Large intestine (tissue), 3 donors: ENCODE data around the gene KRT4. TPM values are rescaled to one million over a fixed set of nuclear protein-coding genes. Genes with fewer than 3 reads are reported as not detected.

ENCODE experiments used
- DNase-seq, 2 donors: peaks; one replicate each; pipeline versions ENCODE4 v3.0.0 to v3.0.0-alpha.2; 2013
- H3K27ac ChIP-seq: one replicate; pipeline ENCODE4 v1.5.1; 2013; ENCODE audit warnings: low read length
- H3K27me3 ChIP-seq: 2 replicates; pipeline ENCODE4 v1.6.1; 2013; ENCODE audit warnings: low read length; ENCODE audit not compliant: control insufficient read depth, insufficient read depth
- H3K36me3 ChIP-seq: 2 replicates; pipeline ENCODE4 v1.6.1; 2013; ENCODE audit warnings: low read length; ENCODE audit not compliant: control insufficient read depth, insufficient read depth
- H3K4me1 ChIP-seq: one replicate; pipeline ENCODE4 v1.6.1; 2013; ENCODE audit warnings: low read length; ENCODE audit not compliant: control insufficient read depth, insufficient read depth
- H3K4me3 ChIP-seq: one replicate; pipeline ENCODE4 v1.5.1; 2013; ENCODE audit warnings: low read length
- H3K9me3 ChIP-seq: one replicate; pipeline ENCODE4 v1.6.1; 2013; ENCODE audit warnings: mild to moderate bottlenecking, low read depth, low read length, moderate library complexity; ENCODE audit not compliant: control insufficient read depth
- WGBS: methylation state at CpG from one replicate; pipeline ENCODE4 v1.1.5; 2013; ENCODE audit warnings: low lambda C conversion rate; ENCODE audit not compliant: insufficient coverage; 5-methylcytosine and 5-hydroxymethylcytosine counted together
- polyA plus RNA-seq: library from polyadenylated mRNA; unstranded; fragments of 120-200 nt; gene quantifications from one replicate; pipeline ENCODE4 v1.2.1, GENCODE V29; 2013

The KRT4 gene
- polyA plus RNA-seq, 1 donor, result not detected

- Histone ChIP-seq H3K4me3 (no peak overlapping the region), H3K27ac (no peak overlapping the region), H3K36me3 (no peaks in the 10 kb centered on the region), H3K27me3 (peaks cover 52% of the 10 kb centered on the region), H3K9me3 (peaks cover 3% of the 10 kb centered on the region), H3K4me1 (no peaks in the 10 kb centered on the region)
- WGBS, result 90% methylated on average over 2 of the region's 19 CpGs
- no peak for DNase-seq
Measured at GRCh38 chr12:52790427-52791270, 23.3 kb downstream of the KRT4 start.

DNA sequence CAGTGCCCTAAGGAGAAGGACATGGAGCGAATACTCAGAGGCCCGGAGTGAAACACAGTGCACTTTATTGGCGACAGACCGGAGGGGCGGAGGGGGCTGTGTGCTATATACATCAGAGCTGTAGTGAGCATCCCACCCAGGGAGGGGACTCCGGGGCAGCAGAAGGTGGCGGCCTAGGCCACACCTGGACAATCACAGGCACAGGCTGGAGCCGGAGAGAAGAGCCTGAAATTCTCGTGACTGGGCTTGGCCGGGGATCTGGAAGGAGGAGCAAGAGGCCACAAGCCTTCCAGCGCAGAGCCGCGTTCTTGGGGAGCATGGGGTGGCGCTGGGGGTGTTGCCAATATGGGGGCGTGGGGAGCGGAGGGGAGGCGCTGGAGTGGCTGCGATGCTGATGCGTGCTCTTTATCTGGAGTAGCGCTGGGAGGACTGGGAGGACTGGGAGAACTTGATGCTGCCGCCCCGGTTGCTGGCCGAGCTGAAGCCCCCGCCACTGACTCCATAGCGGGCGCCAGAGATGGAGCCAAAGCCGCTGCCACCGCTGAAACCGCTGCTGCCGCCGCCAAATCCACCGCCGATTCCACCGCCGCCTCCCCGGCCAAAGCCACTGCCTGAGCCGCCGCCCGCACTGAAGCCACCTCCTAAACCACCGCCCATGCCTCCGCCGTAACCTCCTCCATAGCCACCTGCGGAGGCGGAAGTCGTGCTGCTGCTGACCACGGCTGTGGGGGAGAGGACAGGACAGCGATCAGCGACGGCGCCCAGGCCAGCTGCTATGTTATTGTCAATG, 24.1 kb downstream of the KRT4 start:
- H3K4me3 ChIP-seq, result no peak overlapping the region
- DNase-seq, result peak; percentile 7 to 27
- no peaks in the 10 kb centered on the region for H3K4me1 ChIP-seq
- no peak overlapping the region for H3K27ac ChIP-seq
- WGBS, result no CpG with 5 or more reads among the region's 50 CpGs
- no peaks in the 10 kb centered on the region for H3K36me3 ChIP-seq
- H3K27me3 ChIP-seq, result peaks cover 55% of the 10 kb centered on the region
- H3K9me3 ChIP-seq, result peaks cover 3% of the 10 kb centered on the region

DNA sequence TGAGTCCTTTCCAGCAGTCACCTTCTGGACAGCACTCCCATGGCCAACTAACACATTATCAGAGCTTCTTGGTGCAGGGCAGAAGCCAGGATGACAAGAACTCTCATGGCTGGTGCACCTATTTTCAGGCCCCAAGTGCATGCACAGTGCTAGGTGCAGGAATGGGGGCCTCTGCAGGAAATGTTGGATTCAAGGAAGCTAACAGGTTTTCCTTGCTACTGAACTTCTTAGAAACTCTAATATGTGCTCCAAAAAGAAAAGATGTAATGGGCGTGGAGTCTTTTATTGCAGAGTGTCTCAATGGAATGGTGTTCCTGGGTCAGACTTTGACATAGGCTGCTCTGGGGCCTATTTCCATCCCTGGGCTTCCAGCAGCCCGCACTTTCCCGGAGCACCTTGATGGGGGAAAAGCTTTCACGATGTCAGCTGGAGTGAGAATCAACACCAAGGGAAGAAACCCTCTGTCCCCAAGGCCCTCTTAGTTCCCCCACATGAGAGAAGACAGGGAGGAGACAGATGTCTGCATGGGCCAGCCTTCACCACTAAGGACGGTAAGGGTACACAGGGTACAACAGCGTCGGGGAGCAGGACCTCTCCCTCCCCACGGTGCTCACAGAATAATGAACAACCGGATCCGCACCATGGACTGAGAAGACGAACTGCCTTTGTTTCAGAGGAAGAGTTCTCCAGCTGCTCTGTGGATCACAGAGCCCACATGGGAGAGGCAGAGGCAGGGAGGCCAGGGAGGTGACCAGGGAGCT, 24.9 kb downstream of the KRT4 start:
- H3K4me3 ChIP-seq, result no peak overlapping the region
- no CpG with 5 or more reads among the region's 11 CpGs for WGBS
- H3K4me1 ChIP-seq, result no peaks in the 10 kb centered on the region
- no peak overlapping the region for H3K27ac ChIP-seq
- H3K27me3 ChIP-seq, result peaks cover 50% of the 10 kb centered on the region
- DNase-seq, result no peak
- H3K36me3 ChIP-seq, result no peaks in the 10 kb centered on the region
- H3K9me3 ChIP-seq, result peaks cover 3% of the 10 kb centered on the region

DNA sequence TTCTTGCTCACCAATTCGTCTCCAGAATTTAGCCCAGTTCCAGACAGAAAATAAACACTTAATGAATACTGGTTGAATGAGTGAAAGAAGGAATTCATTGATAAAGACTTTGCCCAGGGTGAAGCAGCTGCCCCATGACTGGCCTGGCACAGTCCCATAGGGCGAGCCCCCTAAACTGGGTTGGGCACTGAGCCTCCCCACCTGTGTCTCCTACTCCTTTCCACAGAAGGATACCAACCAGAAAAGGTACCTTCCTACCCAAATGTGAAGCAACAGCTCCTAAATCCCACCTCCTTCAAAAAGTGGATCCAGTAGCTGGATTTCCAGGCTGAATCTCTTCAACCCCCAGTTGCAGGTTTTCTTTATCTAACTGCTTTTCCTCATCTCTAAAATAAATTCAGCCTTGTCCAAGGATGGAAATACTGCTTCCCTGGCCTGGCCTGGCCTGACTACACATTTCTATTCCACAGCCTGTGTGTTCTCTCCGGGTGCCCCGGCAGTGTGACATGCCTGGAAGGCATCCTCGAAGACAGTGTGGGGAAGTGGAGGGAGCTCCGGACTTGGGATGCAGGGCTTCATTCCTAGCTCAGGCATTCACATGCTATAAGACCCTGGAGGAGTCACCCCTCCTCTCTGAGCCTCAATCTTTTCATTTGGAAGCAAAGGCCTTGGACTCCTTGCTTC, 25.6 kb downstream of the KRT4 start:
- WGBS, result 0% methylated on average over 1 of the region's 6 CpGs
- no peak overlapping the region for H3K4me3 ChIP-seq
- no peak for DNase-seq
- H3K27me3 ChIP-seq, result peaks cover 48% of the 10 kb centered on the region
- H3K36me3 ChIP-seq, result no peaks in the 10 kb centered on the region
- H3K27ac ChIP-seq, result no peak overlapping the region
- peaks cover 3% of the 10 kb centered on the region for H3K9me3 ChIP-seq
- H3K4me1 ChIP-seq, result no peaks in the 10 kb centered on the region

DNA sequence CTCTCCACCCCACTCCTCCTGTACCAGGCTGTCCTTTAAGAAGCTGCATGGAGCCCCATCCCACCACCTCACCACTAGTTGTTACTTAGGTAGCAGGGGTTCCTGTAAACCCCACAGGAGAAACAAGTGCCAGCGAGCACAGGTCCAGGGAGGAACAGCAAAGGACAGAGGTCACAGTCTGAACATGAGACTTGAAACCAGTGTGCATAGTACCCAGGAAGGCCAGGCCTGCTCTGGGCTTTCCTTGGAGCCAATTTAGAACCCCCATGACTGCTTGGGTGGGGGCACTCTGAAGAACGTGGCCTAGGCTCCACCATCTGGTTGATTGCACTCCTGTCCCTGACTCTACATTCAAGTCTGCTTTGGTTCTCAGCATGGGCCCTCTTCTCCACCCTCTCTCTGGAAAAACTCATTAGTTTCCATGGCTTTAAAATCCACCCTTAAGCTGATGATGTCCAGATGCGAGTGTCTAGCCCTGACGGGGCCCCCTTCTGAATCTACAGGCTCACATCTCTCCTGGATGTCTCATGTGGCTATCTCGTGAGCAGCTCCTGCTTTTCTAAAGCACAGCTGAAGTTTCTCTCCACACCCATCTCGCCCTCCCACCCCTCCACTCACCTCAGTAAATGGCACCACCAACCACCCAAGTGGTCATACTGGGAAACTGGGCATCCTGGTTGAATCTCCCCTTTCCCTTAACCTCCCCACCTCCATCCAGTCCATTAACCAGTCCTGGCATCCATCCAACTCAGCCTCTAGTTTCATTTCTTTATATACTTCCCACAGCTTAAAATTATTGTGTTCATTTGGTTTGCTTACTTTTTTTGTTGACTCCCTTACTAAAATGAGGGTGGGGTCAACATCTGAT, 26.4 kb downstream of the KRT4 start:
- Histone ChIP-seq H3K4me3 (no peak overlapping the region), H3K4me1 (no peaks in the 10 kb centered on the region), H3K27ac (no peak overlapping the region), H3K27me3 (peaks cover 44% of the 10 kb centered on the region), H3K9me3 (peaks cover 3% of the 10 kb centered on the region), H3K36me3 (no peaks in the 10 kb centered on the region)
- WGBS, result 80% methylated on average over 3 of the region's 6 CpGs
- no peak for DNase-seq

- Histone ChIP-seq H3K27me3 (peaks cover 40% of the 10 kb centered on the region), H3K27ac (no peak overlapping the region), H3K36me3 (no peaks in the 10 kb centered on the region), H3K4me1 (no peaks in the 10 kb centered on the region), H3K4me3 (no peak overlapping the region), H3K9me3 (peaks cover under 1% of the 10 kb centered on the region)
- DNase-seq, result no peak
- no CpG with 5 or more reads among the region's 3 CpGs for WGBS
Measured at GRCh38 chr12:52784909-52785308, 29.0 kb downstream of the KRT4 start.

- Histone ChIP-seq H3K9me3 (no peaks in the 10 kb centered on the region), H3K27ac (no peak overlapping the region), H3K4me1 (no peaks in the 10 kb centered on the region), H3K4me3 (no peak overlapping the region), H3K27me3 (peaks cover 31% of the 10 kb centered on the region), H3K36me3 (no peaks in the 10 kb centered on the region)
- DNase-seq, result no peak
- WGBS, result no CpG with 5 or more reads among the region's 7 CpGs
Measured at GRCh38 chr12:52783563-52784316, 30.2 kb downstream of the KRT4 start.

DNA sequence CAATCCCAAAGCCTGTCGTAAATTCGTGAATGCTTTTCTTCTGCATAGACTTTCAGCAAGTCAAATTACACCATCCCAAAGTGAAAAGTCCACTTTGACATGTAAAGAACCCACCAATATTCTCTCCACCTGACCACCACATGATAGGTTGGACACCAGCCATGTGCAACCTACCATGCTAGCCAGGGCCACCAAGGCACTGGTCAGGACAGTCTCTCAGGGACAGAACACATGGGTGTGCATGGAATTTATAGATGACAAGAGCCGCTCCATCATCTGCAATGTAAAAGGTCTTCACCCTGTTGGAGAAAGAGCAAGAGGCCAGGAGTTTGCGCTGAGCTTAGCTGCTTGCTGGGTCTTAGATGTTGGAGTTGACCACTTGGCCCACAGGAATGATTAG, 31.4 kb downstream of the KRT4 start:
- no peak for DNase-seq

More for the DNA sequence above, 31.4 kb downstream of the KRT4 start:
- H3K4me3 ChIP-seq, result no peak overlapping the region
- no peaks in the 10 kb centered on the region for H3K4me1 ChIP-seq
- H3K36me3 ChIP-seq, result no peaks in the 10 kb centered on the region
- H3K9me3 ChIP-seq, result no peaks in the 10 kb centered on the region
- no CpG with 5 or more reads among the region's 4 CpGs for WGBS
- H3K27ac ChIP-seq, result no peak overlapping the region
- H3K27me3 ChIP-seq, result peaks cover 30% of the 10 kb centered on the region
